Type B pancreatic cell (in vitro differentiated cells): ENCODE measurements around the gene CD8B. TPM values are rescaled to one million over a fixed set of nuclear protein-coding genes. Genes with fewer than 3 reads are reported as not detected.

Source experiments
- DNase-seq: peaks from one replicate; pipeline ENCODE4 v3.0.0; 2021; ENCODE audit warnings: mixed read lengths; ENCODE audit not compliant: unreplicated experiment; ENCODE audit errors: extremely low spot score
- H3K27ac Mint-ChIP-seq: 2 replicates; pipeline ENCODE4 v1.8.0; 2021; ENCODE audit warnings: mild to moderate bottlenecking, mixed read lengths
- H3K27me3 Mint-ChIP-seq: 2 replicates; pipeline ENCODE4 v1.8.0; 2021; ENCODE audit warnings: mixed read lengths
- H3K36me3 Mint-ChIP-seq: 2 replicates; pipeline ENCODE4 v1.8.0; 2021; ENCODE audit warnings: mixed read lengths
- H3K4me1 Mint-ChIP-seq: one replicate; pipeline ENCODE4 v1.8.0; 2021; ENCODE audit warnings: mixed read lengths; ENCODE audit not compliant: unreplicated experiment
- H3K4me3 Mint-ChIP-seq: 2 replicates; pipeline ENCODE4 v1.8.0; 2021; ENCODE audit warnings: mild to moderate bottlenecking, mixed read lengths
- H3K9me3 Mint-ChIP-seq: 2 replicates; pipeline ENCODE4 v1.8.0; 2021; ENCODE audit warnings: mixed read lengths
- total RNA-seq: library from RNA; stranded (reverse); gene quantifications from 2 replicates; pipeline ENCODE4 v1.2.1, GENCODE V29; 2021; ENCODE audit warnings: low replicate concordance
- TF ChIP-seq, protein P1 (sequence below): fragments of 200-600 bp; sonication (generic); conservative IDR thresholded peaks from 2 replicates; pipeline ENCODE4 v1.5.0; 2021; ENCODE audit warnings: antibody characterized with exemption, mild to moderate bottlenecking

CD8B gene
- total RNA-seq, 1 donor from 2014 or later = 2.4 TPM

GRCh38 chr2:86787736-86788135 is 74.0 kb downstream of the CD8B start:
- Mint-ChIP-seq H3K27me3 (peaks cover 78% of the 10 kb centered on the region), H3K9me3 (no peaks in the 10 kb centered on the region), H3K4me3 (peak overlapping the region; percentile 24), H3K36me3 (no peaks in the 10 kb centered on the region), H3K4me1 (peaks cover 9% of the 10 kb centered on the region), H3K27ac (no peak overlapping the region)
- TF ChIP-seq, protein P1, sequence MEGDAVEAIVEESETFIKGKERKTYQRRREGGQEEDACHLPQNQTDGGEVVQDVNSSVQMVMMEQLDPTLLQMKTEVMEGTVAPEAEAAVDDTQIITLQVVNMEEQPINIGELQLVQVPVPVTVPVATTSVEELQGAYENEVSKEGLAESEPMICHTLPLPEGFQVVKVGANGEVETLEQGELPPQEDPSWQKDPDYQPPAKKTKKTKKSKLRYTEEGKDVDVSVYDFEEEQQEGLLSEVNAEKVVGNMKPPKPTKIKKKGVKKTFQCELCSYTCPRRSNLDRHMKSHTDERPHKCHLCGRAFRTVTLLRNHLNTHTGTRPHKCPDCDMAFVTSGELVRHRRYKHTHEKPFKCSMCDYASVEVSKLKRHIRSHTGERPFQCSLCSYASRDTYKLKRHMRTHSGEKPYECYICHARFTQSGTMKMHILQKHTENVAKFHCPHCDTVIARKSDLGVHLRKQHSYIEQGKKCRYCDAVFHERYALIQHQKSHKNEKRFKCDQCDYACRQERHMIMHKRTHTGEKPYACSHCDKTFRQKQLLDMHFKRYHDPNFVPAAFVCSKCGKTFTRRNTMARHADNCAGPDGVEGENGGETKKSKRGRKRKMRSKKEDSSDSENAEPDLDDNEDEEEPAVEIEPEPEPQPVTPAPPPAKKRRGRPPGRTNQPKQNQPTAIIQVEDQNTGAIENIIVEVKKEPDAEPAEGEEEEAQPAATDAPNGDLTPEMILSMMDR = no peak
- DNase-seq = no peak

- peaks cover 3% of the 10 kb centered on the region for H3K4me1 Mint-ChIP-seq
- no peaks in the 10 kb centered on the region for H3K9me3 Mint-ChIP-seq
- peaks cover 69% of the 10 kb centered on the region for H3K27me3 Mint-ChIP-seq
- TF ChIP-seq, protein P1 = no peak
- no peak overlapping the region for H3K4me3 Mint-ChIP-seq
- H3K27ac Mint-ChIP-seq = no peak overlapping the region
- H3K36me3 Mint-ChIP-seq = no peaks in the 10 kb centered on the region
- no peak for DNase-seq
Measured at GRCh38 chr2:86786001-86786536, 75.6 kb downstream of the CD8B start.

DNA sequence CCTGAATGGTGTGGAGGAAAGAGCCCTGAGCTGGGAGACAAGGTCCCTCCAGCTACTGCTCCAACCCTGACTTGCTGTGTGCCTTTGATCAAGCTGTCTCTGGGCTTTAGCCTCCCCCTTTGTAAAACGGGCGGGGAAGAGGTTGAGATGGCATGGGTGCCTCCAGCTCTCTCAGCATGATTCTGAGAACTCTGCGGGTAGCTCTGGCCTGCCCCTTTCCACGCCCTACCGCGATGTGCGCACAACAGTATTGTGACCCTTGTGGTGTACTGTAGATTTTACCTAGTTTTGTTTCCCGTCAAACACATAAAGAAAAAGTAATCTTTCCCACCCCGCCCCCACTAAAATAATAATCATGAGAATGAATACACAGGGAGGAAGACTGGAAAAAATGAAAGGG is 76.2 kb downstream of the CD8B start:
- no peak overlapping the region for H3K4me3 Mint-ChIP-seq
- TF ChIP-seq, protein P1 = no peak
- DNase-seq = no peak
- peaks cover 65% of the 10 kb centered on the region for H3K27me3 Mint-ChIP-seq
- H3K27ac Mint-ChIP-seq = no peak overlapping the region
- H3K4me1 Mint-ChIP-seq = no peaks in the 10 kb centered on the region
- no peaks in the 10 kb centered on the region for H3K36me3 Mint-ChIP-seq
- no peaks in the 10 kb centered on the region for H3K9me3 Mint-ChIP-seq

- no peaks in the 10 kb centered on the region for H3K4me1 Mint-ChIP-seq
- no peak overlapping the region for H3K4me3 Mint-ChIP-seq
Measured at GRCh38 chr2:86783615-86784339, 77.9 kb downstream of the CD8B start.

DNA sequence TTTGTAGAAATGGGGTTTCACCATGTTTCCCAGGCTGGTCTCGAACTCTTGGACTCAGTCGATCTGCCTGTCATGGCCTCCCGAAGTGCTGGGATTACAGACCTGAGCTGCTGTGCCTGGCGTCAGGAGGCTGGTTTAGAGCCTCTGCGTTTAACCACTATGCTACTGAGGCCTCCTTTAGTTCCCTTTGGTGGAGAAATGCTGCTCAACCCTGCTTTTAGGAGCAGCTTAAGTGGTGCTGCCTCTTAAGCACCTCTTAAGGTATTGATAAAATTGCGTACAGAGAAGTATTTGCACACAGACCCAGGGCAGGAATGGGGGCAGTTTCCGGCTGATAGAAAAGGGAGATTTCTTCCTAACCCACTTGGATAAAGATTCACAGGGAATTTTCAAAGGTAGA is 78.9 kb downstream of the CD8B start:
- Mint-ChIP-seq H3K9me3 (no peaks in the 10 kb centered on the region), H3K4me1 (no peaks in the 10 kb centered on the region), H3K36me3 (no peaks in the 10 kb centered on the region), H3K27ac (no peak overlapping the region), H3K27me3 (peaks cover 41% of the 10 kb centered on the region), H3K4me3 (no peak overlapping the region)
- TF ChIP-seq, protein P1 = no peak
- DNase-seq = no peak

More at GRCh38 chr2:86783615-86784339, 77.9 kb downstream of the CD8B start:
- Mint-ChIP-seq H3K9me3 (no peaks in the 10 kb centered on the region), H3K27me3 (peaks cover 52% of the 10 kb centered on the region), H3K36me3 (no peaks in the 10 kb centered on the region), H3K27ac (no peak overlapping the region)
- TF ChIP-seq, protein P1 = no peak
- no peak for DNase-seq
